ENCODE results near the gene PDE10A. TPM values are rescaled to one million over a fixed set of nuclear protein-coding genes. Genes with fewer than 3 reads are reported as not detected.
"Not testable (repeated sequence)": the region's sequence is repeated elsewhere in the genome, so short reads cannot be mapped to it uniquely, and the experiment has no call there.

Gene PDE10A
- polyA plus RNA-seq, 10 donors = 6.5 to 12.8 (median 9.6) TPM

- DNase-seq = no peak
These were observed 74.5 kb downstream of the PDE10A start for GRCh38 chr6:165588515-165588914.

- no peak for DNase-seq
These were observed 75.8 kb downstream of the PDE10A start for GRCh38 chr6:165587206-165587605.

- DNase-seq = no peak
These were observed 76.3 kb downstream of the PDE10A start for GRCh38 chr6:165586706-165587105.

GRCh38 chr6:165585060-165585459, 78.0 kb downstream of the PDE10A start:
- no peak for DNase-seq

- no peak for DNase-seq
These were observed 78.5 kb downstream of the PDE10A start for GRCh38 chr6:165584541-165584940.

GRCh38 chr6:165581678-165582077, 81.4 kb downstream of the PDE10A start:
- DNase-seq = no peak

GRCh38 chr6:165580136-165580535, 82.9 kb downstream of the PDE10A start:
- DNase-seq = no peak

- DNase-seq = no peak
These were observed 83.9 kb downstream of the PDE10A start for GRCh38 chr6:165579151-165579550.

- no peak for DNase-seq
These were observed 85.5 kb downstream of the PDE10A start for GRCh38 chr6:165577556-165577955.

GRCh38 chr6:165575158-165575549, 87.9 kb downstream of the PDE10A start:
- DNase-seq = no peak

GRCh38 chr6:165574220-165575157, 88.6 kb downstream of the PDE10A start:
- no peak for DNase-seq

- DNase-seq = peak; percentile 36 to 51 (median 37)
These were observed 89.4 kb downstream of the PDE10A start for GRCh38 chr6:165573671-165574070.

GRCh38 chr6:165571721-165572132, 91.3 kb downstream of the PDE10A start:
- DNase-seq = peak in 1 of 3 donors; percentile 14

- peak in 1 of 3 donors; percentile 18 for DNase-seq
These were observed 91.9 kb downstream of the PDE10A start for GRCh38 chr6:165571068-165571682.

- no peak for DNase-seq
These were observed 94.7 kb downstream of the PDE10A start for GRCh38 chr6:165568326-165568725.

- no peak for DNase-seq
These were observed 96.8 kb downstream of the PDE10A start for GRCh38 chr6:165566088-165566828.

GRCh38 chr6:165562421-165563090, 100.5 kb downstream of the PDE10A start:
- DNase-seq = no peak

GRCh38 chr6:165559632-165560031, 103.4 kb downstream of the PDE10A start:
- DNase-seq = no peak

GRCh38 chr6:165558097-165558496, 104.9 kb downstream of the PDE10A start:
- not testable (repeated sequence) for DNase-seq

GRCh38 chr6:165557674-165558073, 105.4 kb downstream of the PDE10A start:
- no peak for DNase-seq

- peak in 1 of 3 donors; percentile 21 for DNase-seq
These were observed 106.8 kb downstream of the PDE10A start for GRCh38 chr6:165556116-165556843.
